SK-N-SH (cell line): ENCODE data around the gene CCDC127.

Experiments used
- CTCF ChIP-seq: fragments of 200-600 bp; sonication (generic); IDR thresholded peaks from 2 replicates; pipeline ENCODE4 v1.6.1; 2017; ENCODE audit warnings: antibody characterized with exemption, mild to moderate bottlenecking, moderate library complexity
- IRF3 ChIP-seq: fragments of 150-350 bp; IDR thresholded peaks from 2 replicates; pipeline ENCODE4 v1.6.1; 2016; ENCODE audit warnings: mild to moderate bottlenecking, low read depth, low read length

GRCh38 chr5:191949-192690 lies 25.8 kb downstream of the CCDC127 start:
- TF ChIP-seq CTCF (no peak), IRF3 (no peak)
